GM12801 (cell line): ENCODE data around the gene POLR3G.

Experiments used
- TF ChIP-seq, protein P1 (sequence below): IDR thresholded peaks from one replicate; pipeline ENCODE4 v1.5.1; 2011; ENCODE audit warnings: control low read depth; ENCODE audit not compliant: insufficient read length; ENCODE audit errors: extremely low read depth

The POLR3G gene

DNA sequence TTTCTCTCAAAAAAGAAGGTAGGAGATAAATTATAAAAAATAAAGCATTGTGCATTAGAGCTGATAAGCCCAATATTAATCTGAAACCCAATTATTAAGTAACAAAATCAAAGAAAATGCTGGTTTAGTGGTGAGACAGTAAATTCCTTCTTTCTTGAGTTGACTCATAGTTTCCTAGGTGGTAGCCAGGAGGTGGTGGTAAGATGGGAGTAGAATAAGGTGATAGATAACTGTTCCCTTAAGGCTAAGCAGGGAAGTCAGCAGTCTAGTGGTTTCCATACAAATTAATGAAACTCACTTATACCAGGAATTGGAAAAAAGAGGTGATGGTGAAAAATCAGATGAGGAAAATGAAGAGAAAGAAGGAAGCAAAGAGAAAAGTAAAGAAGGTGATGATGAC, 31.6 kb downstream of the POLR3G start:
- TF ChIP-seq, protein P1, sequence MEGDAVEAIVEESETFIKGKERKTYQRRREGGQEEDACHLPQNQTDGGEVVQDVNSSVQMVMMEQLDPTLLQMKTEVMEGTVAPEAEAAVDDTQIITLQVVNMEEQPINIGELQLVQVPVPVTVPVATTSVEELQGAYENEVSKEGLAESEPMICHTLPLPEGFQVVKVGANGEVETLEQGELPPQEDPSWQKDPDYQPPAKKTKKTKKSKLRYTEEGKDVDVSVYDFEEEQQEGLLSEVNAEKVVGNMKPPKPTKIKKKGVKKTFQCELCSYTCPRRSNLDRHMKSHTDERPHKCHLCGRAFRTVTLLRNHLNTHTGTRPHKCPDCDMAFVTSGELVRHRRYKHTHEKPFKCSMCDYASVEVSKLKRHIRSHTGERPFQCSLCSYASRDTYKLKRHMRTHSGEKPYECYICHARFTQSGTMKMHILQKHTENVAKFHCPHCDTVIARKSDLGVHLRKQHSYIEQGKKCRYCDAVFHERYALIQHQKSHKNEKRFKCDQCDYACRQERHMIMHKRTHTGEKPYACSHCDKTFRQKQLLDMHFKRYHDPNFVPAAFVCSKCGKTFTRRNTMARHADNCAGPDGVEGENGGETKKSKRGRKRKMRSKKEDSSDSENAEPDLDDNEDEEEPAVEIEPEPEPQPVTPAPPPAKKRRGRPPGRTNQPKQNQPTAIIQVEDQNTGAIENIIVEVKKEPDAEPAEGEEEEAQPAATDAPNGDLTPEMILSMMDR, result no peak

DNA sequence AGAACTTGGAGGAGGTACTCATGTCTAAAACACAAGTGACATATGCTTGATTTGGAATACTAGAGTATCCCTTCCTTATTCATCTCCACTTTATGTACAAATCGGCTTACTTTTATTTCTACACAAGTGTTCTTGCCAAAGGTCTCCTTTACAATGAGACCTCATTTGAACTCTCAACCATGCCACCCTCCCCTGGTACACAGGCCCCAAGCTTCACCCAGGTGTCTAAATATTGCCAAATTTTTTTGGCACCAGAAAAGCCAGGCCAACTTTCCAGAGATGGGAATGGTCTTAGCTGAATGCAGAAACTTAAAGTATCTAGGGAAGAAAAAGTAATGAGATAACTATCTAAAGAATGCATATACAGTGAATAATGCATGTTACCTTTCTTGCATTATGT, 35.8 kb downstream of the POLR3G start:
- TF ChIP-seq, protein P1, result no peak

DNA sequence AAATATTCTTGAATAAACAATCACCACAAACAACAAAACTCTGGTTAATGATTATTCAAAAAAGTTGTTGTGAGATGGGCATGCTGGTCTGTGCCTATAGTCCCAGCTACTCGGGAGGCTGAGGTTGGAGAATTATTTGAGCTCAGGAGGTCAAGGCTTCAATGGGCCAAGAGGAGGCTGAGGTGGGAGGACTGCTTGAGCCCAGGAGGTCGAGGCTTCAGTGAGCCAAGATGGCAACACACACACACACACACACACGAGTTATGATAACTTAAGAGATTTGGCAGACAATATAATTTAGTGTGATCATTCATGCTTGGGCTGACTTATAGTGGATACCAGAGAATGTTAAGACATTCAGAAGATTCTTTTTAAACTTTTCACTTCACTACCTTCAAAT, 39.9 kb downstream of the POLR3G start:
- TF ChIP-seq, protein P1, result no peak

DNA sequence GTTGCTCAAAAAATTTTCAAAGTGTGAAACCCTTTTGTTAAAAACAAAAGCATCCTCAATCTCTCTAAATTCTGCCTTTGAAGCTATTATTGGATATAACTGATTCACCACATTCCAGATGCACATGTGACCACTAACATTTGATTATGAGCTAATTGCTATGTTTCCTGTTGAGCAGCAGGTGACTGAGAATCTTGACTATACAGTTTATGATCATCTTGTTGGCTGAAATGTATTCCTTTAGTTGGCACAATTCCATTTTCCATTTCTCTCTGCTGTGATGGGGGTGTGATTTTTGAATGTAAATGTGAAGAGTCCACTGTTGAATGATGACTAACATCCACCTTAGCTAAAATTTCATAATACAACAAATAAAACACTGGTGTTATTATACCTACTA, 44.0 kb downstream of the POLR3G start:
- TF ChIP-seq, protein P1, result no peak

DNA sequence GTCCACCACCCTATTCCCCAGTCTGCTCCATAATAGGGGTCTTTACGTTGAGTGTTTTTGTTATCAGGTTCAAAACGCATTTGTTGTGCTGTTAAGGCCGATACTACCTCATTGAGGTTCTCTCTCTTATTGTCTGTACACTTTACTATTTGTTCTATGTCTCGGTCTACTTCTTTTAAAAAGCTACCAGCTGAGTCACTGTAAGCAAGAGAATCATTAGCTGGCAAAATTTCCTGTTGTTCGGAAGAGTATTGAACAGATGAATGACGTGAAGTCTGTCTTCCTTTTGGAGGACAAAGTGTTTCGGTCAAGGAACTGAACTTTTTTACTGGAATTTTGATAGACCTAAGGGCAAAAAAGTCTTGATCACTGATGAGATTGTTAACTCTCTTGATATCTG, 44.4 kb downstream of the POLR3G start:
- TF ChIP-seq, protein P1, result no peak

DNA sequence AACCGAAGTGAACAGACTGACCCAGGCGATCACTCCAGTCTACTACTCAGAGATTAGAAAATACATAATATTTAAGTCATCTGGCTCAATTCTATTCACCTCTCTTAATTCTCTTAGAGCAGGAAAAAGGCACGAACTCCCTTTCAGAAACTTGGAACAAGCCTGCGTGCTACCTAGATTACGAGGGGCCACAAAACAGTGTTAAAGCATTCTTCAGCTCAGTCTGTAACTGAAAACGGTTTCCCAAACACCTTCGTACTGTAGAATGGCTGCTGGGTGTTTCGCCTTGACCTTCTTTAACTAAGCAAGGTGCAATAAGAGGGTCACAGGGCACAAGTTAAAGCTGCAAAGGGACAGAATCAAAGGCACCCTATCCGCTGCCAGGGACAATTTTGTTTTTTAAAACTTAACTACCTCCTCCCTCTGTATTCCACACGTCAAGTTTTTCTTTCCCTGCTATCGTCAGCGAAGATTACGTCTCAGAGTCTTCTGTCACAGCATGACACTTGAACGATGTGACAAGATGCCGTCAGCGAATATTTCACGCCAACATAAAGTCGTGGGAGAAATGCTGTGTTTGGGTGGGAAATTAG, 54.0 kb downstream of the POLR3G start:
- TF ChIP-seq, protein P1, result no peak

DNA sequence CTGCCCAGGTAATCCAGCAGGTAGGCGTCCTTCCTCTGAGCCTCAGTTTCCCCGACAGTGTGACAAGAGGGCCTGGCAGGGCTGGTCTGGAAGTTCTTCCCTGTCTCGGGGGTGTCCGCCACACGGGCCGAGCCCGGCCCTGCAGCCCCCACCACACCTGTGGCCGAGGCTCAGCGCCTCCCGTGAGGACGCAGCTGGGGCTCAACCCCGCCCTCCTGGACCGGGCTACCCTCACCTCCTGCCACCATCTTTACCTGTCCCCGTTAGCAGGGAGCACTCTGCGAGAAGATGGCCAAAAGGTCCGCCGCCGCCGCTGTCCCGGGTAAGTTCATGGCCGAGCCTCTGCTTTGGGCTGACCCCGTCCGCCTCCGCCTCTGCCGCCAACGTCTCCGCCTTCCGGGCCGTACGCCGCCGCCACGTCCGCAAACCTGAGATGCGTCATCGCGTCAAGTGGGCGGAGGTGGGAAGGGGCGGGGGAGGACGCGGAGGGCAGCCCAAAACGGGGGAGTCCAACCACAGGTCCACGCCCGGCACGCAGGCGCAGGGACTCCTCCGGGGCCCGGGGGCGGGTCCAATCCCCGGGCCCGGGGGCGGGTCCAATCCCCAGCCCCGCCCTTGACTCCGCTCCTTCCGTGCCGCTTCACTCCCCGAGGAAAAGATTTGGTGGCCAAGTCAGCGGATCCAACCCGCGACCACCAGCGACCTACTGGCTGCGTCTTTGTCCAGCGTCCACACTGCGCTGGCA, 54.7 kb downstream of the POLR3G start, which contains the start of gene LYSMD3:
Gene LYSMD3 (minus strand): TSS at position 391 of the 745 bp plus-strand sequence. CDS start 4,295 bp downstream, outside the sequence.
- TF ChIP-seq, protein P1, result no peak
